G401 (cell line): ENCODE results near the gene PTH1R. TPM values are rescaled to one million over a fixed set of nuclear protein-coding genes. Genes with fewer than 3 reads are reported as not detected.
"Not testable (repeated sequence)": the region's sequence is repeated elsewhere in the genome, so short reads cannot be mapped to it uniquely, and the experiment has no call there.

ENCODE experiments used
- DNase-seq: peaks from one replicate; pipeline ENCODE4 v3.0.0-alpha.2; 2015; ENCODE audit warnings: low spot score
- in situ Hi-C: cut with HindIII; loops from 2 replicates; pipeline ENCODE4 v1.10.0; 2016; ENCODE audit warnings: low sequenced_read_pairs, mixed read lengths
- total RNA-seq: library from RNA; depleted of rRNA; stranded (reverse); fragments of >200 nt; shearing (Covaris generic); gene quantifications from 2 replicates; pipeline ENCODE4 v1.2.3, GENCODE V29; 2014

The PTH1R gene
- total RNA-seq, 1 experiment from 2014 or later, result 14.8 TPM

DNA sequence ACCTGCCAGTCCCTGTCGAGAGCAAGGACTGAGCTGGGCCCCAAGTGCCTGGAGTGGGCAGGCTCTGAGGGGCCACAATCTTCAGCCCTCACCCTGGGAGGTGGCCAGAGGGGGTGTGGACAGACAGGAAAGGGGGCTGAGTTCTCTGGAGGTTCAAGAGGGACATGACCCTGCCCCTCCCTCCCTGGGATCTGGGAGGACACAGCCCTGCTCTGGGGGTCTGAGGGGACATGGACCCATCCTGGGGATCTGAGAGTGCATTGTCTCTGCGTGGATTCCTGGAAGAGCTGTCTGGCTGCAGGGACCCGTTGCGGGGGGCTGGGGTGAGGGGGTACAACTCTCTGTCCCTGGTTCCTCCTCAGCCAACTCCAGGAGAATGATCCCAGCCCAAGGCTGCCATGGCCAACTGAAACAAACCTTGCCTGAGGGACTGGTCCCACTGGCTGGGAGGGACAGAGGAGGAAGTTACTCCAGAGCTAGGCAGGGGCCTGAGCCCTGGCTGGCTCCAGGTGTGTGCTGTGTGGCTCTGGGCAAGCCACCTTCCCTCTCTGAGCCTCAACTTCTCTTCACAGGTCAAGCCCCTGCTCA is 29.0 kb downstream of the PTH1R start:
- no peak for DNase-seq
- in situ Hi-C loops, result no loop called here

DNA sequence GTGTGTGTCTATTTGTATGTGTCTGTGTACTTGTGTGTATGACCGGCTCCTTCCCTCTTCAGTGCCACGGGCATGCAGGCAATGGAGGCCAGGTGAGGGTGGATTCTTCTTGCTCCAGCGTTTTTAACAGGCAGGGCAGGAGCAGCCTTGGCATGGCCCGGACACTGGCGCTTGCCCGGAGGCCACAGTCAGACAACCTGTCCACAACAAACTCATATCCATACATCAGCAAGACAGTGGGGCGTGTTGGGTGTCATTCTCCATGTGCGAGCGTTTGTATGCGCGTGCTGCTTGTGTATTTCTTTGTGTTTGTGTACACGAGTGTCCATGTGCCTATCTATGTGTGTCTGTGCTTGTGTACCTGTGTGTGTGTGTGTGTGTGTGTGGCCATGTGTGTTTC is 29.8 kb downstream of the PTH1R start:
- DNase-seq, result no peak
- in situ Hi-C loops, result no loop called here

DNA sequence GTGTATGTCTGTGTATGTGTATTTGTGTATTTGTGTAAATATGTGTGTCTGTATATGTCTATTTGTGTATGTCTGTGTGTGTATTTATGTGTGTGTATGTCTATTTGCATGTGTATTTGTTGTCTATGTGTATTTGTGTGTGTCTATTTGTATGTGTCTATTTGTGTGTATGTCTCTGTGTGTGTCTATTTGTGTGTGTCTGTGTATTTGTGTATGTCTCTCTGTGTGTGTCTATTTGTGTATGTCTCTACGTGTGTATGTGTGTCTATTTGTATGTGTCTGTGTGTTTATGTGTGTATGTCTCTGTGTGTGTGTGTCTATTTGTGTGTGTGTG is 30.4 kb downstream of the PTH1R start:
- in situ Hi-C loops, result no loop called here
- DNase-seq, result no peak

DNA sequence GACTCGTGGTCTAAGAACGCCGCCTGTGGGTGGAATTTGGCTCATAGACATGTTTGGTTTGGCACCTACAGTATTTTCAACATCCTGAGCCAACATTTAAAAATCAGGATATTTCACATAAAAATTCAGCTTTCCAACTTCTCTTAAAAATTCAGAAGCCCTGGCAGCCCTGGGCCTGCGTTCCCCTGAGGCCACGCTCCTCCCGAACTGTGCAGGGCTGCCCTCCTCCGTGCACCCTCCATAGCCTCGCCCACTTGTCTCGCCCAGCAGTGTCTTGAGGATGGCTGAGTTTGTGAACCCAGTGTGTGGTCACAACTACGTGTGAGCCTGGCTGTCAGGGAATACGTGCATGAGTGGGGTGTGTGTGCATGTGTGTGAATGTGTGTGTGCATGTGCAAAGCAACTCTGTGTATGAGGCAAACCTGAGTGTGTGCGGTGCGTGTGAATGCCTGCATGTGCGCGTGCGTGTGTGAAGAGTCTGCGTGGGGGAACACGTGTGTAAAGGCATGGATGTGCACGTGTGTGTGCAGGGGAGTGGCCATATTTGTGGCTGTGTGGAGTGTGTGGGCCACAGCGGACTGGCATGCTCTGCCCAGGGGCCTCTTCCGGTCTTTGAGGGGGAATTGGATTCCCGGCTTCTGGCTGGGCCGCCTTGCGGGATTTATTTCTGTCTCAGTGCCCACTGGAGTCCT is 30.9 kb downstream of the PTH1R start:
- peak; percentile 32 for DNase-seq
- in situ Hi-C loops, result no loop called here

DNA sequence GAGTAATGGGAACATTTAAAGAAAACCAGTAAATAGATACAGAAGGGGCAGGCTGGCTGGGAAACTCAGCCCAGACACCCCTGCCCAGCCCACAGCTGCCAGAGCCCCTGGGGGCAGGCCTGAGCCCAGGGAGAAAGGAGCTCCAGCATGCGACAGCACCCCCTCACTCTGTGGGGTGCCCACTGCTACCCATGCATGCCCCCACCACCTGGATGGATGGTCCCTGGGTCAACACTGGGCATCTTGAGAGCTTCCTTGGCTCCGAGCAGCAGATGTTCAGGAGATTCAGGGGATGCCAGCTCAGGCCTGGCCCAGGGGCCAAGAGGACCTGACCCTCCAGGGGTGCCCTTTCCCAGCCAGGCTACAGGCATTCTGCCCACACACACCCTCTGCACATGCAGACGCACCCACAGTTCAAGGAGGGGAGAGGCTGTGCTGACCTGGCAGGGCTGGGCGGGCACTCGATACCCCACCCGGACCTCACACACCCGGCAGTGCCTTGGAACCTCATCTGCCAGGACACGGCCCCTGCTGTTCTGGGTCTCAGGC is 31.5 kb downstream of the PTH1R start:
- in situ Hi-C loops, result no loop called here
- DNase-seq, result no peak

GRCh38 chr3:46909535-46910161 is 32.1 kb downstream of the PTH1R start:
- peak; percentile 82 for DNase-seq
- in situ Hi-C loops, result no loop called here

GRCh38 chr3:46910166-46910760 is 32.7 kb downstream of the PTH1R start:
- no peak for DNase-seq
- in situ Hi-C loops, result no loop called here

GRCh38 chr3:46910914-46911313 is 33.4 kb downstream of the PTH1R start:
- DNase-seq, in situ Hi-C loops: not testable (repeated sequence)

DNA sequence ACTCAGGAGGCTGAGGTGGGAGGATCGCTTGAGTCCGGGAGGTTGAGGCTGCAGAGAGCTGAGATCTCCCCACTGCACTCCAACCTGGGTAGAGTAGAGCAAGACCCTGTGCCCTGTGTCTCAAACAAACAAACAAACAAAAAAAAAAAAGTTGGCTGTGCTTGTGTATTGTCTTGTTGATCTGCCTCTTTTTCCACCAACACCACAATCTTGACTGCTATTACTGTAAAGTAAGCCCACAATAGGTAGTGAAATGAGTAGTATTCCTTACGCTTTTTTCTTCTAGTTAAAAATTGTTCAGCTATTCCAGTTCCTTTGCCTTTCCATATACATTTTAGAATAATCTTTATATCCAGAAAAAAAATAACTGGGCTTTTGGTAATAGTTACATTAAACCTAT is 35.5 kb downstream of the PTH1R start:
- in situ Hi-C loops, result no loop called here
- DNase-seq, result no peak

- peak; percentile 50 for DNase-seq
- in situ Hi-C loops, result no loop called here
Observed at GRCh38 chr3:46913644-46914043, 36.1 kb downstream of the PTH1R start.

DNA sequence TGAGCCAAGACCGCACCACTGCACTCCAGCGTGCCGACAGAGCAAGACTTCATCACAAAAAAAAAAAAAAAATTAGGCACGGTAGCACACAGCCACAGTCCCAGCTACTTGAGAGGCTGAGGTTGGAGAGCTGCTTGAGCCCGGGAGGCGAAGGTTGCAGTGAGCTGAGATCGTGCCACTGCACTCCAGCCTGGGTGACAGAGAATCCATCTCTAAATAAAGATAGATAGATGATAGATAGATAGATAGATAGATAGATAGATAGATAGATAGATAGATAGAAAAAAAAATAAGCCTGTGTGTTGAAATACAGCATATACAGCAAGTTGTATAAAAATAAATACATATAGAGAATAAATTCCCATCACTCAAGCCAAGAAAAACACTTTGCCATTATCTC is 37.3 kb downstream of the PTH1R start:
- in situ Hi-C loops, result no loop called here
- no peak for DNase-seq

DNA sequence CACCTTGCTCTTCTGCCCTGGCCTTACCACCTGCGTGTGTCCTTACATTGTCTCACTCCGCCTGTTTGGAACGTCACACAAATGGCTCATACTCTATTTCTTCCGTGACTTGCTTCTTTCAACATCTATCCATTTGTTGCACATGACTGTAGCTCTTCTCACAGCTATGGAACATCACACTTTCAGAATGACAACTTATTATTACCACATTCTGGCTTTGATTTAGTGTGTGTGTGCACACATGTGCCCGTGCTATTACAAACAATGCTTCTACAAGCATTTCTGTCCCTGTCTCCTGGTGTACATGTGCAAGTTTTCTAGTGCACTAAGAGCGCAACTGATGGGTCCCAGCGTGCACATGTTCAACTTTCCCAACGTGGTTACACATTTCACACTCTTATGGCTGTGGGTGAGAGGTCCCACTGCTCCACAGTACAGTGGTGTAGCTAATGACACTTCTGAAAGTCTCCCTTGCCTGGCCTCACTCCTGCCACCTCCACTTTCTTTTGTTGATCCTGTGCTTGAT is 37.8 kb downstream of the PTH1R start:
- in situ Hi-C loops, result no loop called here

GRCh38 chr3:46916278-46916677 is 38.8 kb downstream of the PTH1R start:
- in situ Hi-C loops, result no loop called here
- DNase-seq, result no peak

More for the DNA sequence above, 37.8 kb downstream of the PTH1R start:
- DNase-seq, result no peak

DNA sequence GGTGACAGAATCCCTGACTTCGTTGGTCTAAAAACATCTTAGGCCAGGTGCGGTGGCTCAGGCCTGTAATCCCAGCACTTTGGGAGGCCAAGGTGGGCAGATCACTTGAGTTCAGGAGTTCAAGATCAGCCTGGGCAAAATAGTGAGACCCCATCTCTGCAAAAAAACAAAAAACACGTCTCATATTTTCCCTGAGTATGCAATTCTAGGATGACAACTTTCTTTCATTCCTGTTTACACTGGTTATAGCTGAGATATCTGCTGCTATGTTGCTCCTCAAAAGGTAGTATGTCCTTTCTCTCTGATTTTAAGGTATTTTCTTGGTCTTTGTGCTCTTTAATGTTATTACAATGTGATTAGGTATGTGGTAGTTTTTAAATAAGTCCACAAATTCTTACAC is 39.3 kb downstream of the PTH1R start:
- DNase-seq, result no peak
- in situ Hi-C loops, result no loop called here

- in situ Hi-C loops, result no loop called here
- no peak for DNase-seq
Observed at GRCh38 chr3:46917257-46917656, 39.7 kb downstream of the PTH1R start.

GRCh38 chr3:46918202-46918601 is 40.7 kb downstream of the PTH1R start:
- in situ Hi-C loops, result no loop called here
- no peak for DNase-seq

GRCh38 chr3:46918634-46919033 is 41.1 kb downstream of the PTH1R start:
- in situ Hi-C loops, result no loop called here
- no peak for DNase-seq

DNA sequence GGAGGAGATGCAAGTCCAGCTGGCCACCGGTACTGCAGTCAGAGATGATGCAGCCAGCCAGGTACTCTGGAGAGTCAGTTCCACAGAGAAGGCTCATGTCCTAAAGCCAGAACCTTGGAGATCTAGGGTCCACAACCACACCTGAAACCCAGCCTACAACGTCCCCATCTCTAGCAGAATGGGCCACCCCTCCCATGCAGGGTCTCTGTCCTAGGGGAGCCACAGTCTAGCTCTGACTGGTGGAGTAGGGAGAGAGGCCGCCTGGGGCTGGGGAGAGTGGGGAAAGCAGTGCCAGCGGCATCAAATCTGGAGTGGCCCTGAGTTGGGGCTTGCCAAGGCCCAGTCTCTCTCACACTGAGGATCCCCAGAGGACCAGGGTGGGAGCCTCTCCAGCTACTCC is 43.5 kb downstream of the PTH1R start:
- DNase-seq, result no peak
- in situ Hi-C loops, result no loop called here

- in situ Hi-C loops, result no loop called here
- no peak for DNase-seq
Observed at GRCh38 chr3:46921871-46922271, 44.4 kb downstream of the PTH1R start.

- DNase-seq, result no peak
- in situ Hi-C loops, result no loop called here
Observed at GRCh38 chr3:46922426-46922825, 44.9 kb downstream of the PTH1R start.
